D721Med (cell line): ENCODE data around the gene C11orf87.

ENCODE experiments used
- DNase-seq: peaks from one replicate; pipeline ENCODE4 v3.0.0; 2011; ENCODE audit warnings: low spot score; ENCODE audit not compliant: insufficient read length
- FAIRE-seq: peaks from 2 replicates; lab custom pipeline; 2011; peaks lifted over from hg19 to GRCh38; lab: Jason Lieb, UNC
- CTCF ChIP-seq: IDR thresholded peaks from 2 replicates; pipeline ENCODE4 v1.5.1; 2012; ENCODE audit warnings: mild to moderate bottlenecking, control low read depth; ENCODE audit not compliant: insufficient read depth; ENCODE audit errors: missing control alignments

C11orf87 gene

DNA sequence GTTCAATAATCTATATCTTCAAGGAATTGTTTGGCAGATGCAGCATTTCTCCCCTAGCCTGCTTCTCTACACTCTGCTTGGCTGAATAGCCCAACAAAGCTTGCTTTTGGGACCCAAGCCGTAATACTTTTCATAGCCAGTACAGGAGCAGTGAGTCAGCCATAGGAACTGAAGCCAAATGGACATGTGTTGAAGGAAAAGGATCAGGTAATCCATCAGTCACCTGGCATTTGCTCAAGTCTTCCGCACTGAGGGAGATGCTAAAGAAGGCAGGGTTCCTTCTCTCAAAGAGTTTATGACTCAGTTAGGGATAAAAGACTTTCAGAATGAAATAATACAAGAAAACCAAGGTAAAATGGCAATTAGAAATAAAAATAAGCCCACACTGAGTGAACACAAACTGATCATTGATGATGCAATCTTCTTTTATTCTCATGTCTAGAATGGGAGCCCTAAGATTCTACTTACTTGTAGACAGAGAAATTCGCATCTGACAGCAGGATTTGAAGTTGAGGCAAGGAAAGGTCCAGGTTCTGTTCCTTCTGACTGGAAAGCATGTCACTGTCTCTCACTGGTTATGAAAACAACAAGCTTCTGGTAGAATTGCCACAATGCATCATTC, 13.2 kb downstream of the C11orf87 start:
- DNase-seq (no peak), FAIRE-seq (no peak)
- no peak for TF ChIP-seq CTCF

DNA sequence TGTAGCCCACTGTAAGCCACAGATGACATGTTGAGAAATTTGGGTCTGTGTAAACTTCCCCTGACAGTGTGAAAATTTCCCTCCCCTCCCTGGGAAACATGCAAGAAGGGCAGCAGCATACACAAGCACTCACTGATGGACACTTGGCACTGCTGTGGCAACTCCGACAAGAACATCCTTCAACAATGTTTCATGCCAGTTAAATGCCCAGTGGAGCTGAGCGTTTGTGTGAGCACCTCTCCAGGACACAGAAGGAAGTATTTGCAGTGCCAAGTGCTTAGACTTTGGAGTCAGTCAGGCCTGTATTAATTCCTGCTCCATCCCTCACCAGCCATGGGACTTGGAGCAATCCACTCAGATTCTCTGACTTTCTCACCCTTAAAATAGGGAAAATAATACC, 17.7 kb downstream of the C11orf87 start:
- no peak for DNase-seq
- no peak for FAIRE-seq
- no peak for TF ChIP-seq CTCF

DNA sequence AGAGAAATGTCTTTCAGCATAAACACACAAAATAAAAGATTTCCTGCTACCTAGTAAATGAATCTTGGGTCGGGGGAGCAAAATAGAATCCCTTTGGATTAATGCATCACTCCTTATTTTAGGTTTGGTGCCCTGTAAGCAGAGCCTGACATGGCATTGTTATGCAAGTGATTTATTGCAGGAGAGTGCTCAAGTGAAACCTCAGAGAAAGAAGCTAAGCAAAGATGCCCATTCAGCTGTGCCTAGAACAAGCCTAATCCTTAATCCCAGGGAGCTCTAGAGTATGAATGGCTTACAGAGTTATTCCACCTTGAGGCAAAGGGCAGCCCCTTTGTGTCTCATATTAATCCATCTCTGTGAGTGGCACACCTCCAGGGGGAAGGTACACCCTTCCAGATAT, 21.1 kb downstream of the C11orf87 start:
- no peak for TF ChIP-seq CTCF
- FAIRE-seq (no peak), DNase-seq (no peak)

DNA sequence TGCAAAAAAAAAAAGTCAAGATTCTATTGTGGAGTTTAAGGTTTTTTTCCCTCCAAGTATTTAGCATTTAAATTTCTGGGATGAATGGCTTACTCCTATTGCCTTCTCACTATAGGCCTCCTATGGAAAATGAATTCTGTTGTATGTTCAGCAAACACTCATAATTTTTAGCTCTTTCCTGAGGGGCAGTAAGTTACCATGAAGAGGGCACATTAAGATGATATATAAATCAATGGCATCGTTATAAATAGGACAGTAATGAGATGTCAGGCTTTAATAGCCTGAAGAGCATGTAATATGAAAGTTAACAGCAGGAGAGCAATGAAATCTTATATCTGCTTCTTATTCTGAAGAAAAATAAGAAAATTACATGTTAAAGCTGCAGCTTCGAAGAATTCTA, 32.9 kb downstream of the C11orf87 start:
- DNase-seq (no peak), FAIRE-seq (no peak)
- TF ChIP-seq CTCF, result no peak
